HEK293 (cell line): Measurements from ENCODE around the gene SLC31A1.
"Not testable (repeated sequence)": the region's sequence is repeated elsewhere in the genome, so short reads cannot be mapped to it uniquely, and the experiment has no call there.

ENCODE experiments used
- CTCF ChIA-PET: fragments of 350-600 bp; formaldehyde crosslinking; extraction: SDS; loops from one replicate; lab custom pipeline; 2021; ENCODE audit warnings: antibody characterized with exemption; lab: Yijun Ruan, JAX
- POLR2A ChIA-PET: fragments of 300-600 bp; formaldehyde crosslinking; extraction: SDS; loops from one replicate; lab custom pipeline; 2020; ENCODE audit warnings: antibody characterized with exemption, inconsistent platforms; lab: Yijun Ruan, JAX
- H3K27ac ChIP-seq: fragments of 200-500 bp; sonication (Bioruptor generic); 2 replicates; pipeline ENCODE4 v1.5.1; 2014; ENCODE audit warnings: low read depth, low read length, control low read depth, inconsistent platforms; ENCODE audit errors: extremely low read depth
- H3K36me3 ChIP-seq, 2 experiments: fragments of 200-500 bp in 1 of 2; sonication (Bioruptor generic) in 1 of 2; 1 replicate in 1 of 2; 2 replicates in 1 of 2; pipeline ENCODE4 v1.5.1; 2014 to 2017; ENCODE audit warnings: inconsistent platforms in 2 of 2, low read length in 2 of 2; ENCODE audit not compliant: control insufficient read depth in 2 of 2, insufficient read depth in 1 of 2
- H3K4me1 ChIP-seq: fragments of 200-500 bp; sonication (Bioruptor generic); 2 replicates; pipeline ENCODE4 v1.5.1; 2014; ENCODE audit warnings: mild to moderate bottlenecking, low read length, inconsistent platforms; ENCODE audit not compliant: control insufficient read depth, insufficient read depth
- H3K4me3 ChIP-seq: 2 replicates; pipeline ENCODE4 v1.5.1; 2011; ENCODE audit warnings: low read depth, mild to moderate bottlenecking, control low read depth, low read length, moderate library complexity
- H3K9me3 ChIP-seq: fragments of 200-500 bp; sonication (Bioruptor generic); 2 replicates; pipeline ENCODE4 v1.5.1; 2014; ENCODE audit warnings: low read depth, low read length, inconsistent platforms; ENCODE audit not compliant: control insufficient read depth, insufficient read depth
- MEIS1 ChIP-seq: sonication (generic); formaldehyde crosslinking; IDR thresholded peaks from 2 replicates; pipeline ENCODE4 v1.8.1; 2022; ENCODE audit warnings: missing genetic modification reagents, mild to moderate bottlenecking, borderline replicate concordance
- MZF1 ChIP-seq: fragments of 450-650 bp; formaldehyde crosslinking; IDR thresholded peaks from 2 replicates; pipeline ENCODE4 v1.5.1; 2017; ENCODE audit warnings: missing biosample characterization, missing genetic modification characterization, borderline replicate concordance
- SP7 ChIP-seq: fragments of 450-650 bp; formaldehyde crosslinking; IDR thresholded peaks from 2 replicates; pipeline ENCODE4 v1.5.1; 2016; ENCODE audit warnings: missing biosample characterization, missing genetic modification characterization
- ZBTB1 ChIP-seq: fragments of 450-650 bp; formaldehyde crosslinking; IDR thresholded peaks from 2 replicates; pipeline ENCODE4 v1.5.1; 2016; ENCODE audit warnings: missing biosample characterization, missing genetic modification characterization
- ZNF138 ChIP-seq: fragments of 450-650 bp; formaldehyde crosslinking; IDR thresholded peaks from 2 replicates; pipeline ENCODE4 v1.5.1; 2016; ENCODE audit warnings: missing biosample characterization, missing genetic modification characterization, borderline replicate concordance
- ZNF157 ChIP-seq: fragments of 450-650 bp; formaldehyde crosslinking; IDR thresholded peaks from 2 replicates; pipeline ENCODE4 v1.5.1; 2016; ENCODE audit warnings: missing biosample characterization, missing genetic modification characterization
- ZNF202 ChIP-seq: fragments of 450-650 bp; formaldehyde crosslinking; IDR thresholded peaks from 2 replicates; pipeline ENCODE4 v1.5.1; 2016; ENCODE audit warnings: missing biosample characterization, missing genetic modification characterization, borderline replicate concordance
- ZNF214 ChIP-seq: fragments of 450-650 bp; formaldehyde crosslinking; IDR thresholded peaks from 2 replicates; pipeline ENCODE4 v1.5.1; 2017; ENCODE audit warnings: missing biosample characterization, mild to moderate bottlenecking, missing genetic modification characterization, borderline replicate concordance
- ZNF37A ChIP-seq: fragments of 450-650 bp; IDR thresholded peaks from 2 replicates; pipeline ENCODE4 v1.5.1; 2018; ENCODE audit warnings: missing biosample characterization, missing genetic modification characterization
- ZNF530 ChIP-seq: fragments of 450-650 bp; formaldehyde crosslinking; IDR thresholded peaks from 2 replicates; pipeline ENCODE4 v1.5.1; 2016; ENCODE audit warnings: low read depth, missing biosample characterization, missing genetic modification characterization
- ZNF624 ChIP-seq: fragments of 450-650 bp; formaldehyde crosslinking; IDR thresholded peaks from 2 replicates; pipeline ENCODE4 v1.5.1; 2017; ENCODE audit warnings: missing biosample characterization, missing genetic modification characterization
- ZNF626 ChIP-seq: fragments of 450-650 bp; sonication (Bioruptor Pico); formaldehyde crosslinking; IDR thresholded peaks from 2 replicates; pipeline ENCODE4 v1.5.1; 2018; ENCODE audit warnings: missing biosample characterization, missing genetic modification characterization, inconsistent platforms
- ZNF658 ChIP-seq: fragments of 450-650 bp; formaldehyde crosslinking; IDR thresholded peaks from 2 replicates; pipeline ENCODE4; 2016; ENCODE audit warnings: missing biosample characterization, missing genetic modification characterization
- ZNF768 ChIP-seq: fragments of 450-650 bp; formaldehyde crosslinking; IDR thresholded peaks from 2 replicates; pipeline ENCODE4 v1.5.1; 2018; ENCODE audit warnings: missing biosample characterization, mild to moderate bottlenecking, missing genetic modification characterization
- ZNF776 ChIP-seq: fragments of 450-650 bp; formaldehyde crosslinking; IDR thresholded peaks from 2 replicates; pipeline ENCODE4 v1.5.0; 2017; ENCODE audit warnings: missing biosample characterization, missing genetic modification characterization, borderline replicate concordance
- ZNF830 ChIP-seq: fragments of 450-650 bp; IDR thresholded peaks from 2 replicates; pipeline ENCODE4 v1.5.0; 2018; ENCODE audit warnings: missing biosample characterization, missing genetic modification characterization, low read depth, mild to moderate bottlenecking, moderate library complexity
- ZSCAN16 ChIP-seq: fragments of 450-650 bp; formaldehyde crosslinking; IDR thresholded peaks from 2 replicates; pipeline ENCODE4 v1.5.1; 2016; ENCODE audit warnings: missing biosample characterization, missing genetic modification characterization
- TF ChIP-seq, protein P1 (sequence below): fragments of 450-650 bp; formaldehyde crosslinking; IDR thresholded peaks from 2 replicates; pipeline ENCODE4 v1.5.1; 2016; ENCODE audit warnings: missing biosample characterization, missing genetic modification characterization
- TF ChIP-seq, protein P2 (sequence below): fragments of 450-650 bp; formaldehyde crosslinking; IDR thresholded peaks from 2 replicates; pipeline ENCODE4 v1.5.1; 2017; ENCODE audit warnings: missing biosample characterization, missing genetic modification characterization
- TF ChIP-seq, protein P3 (sequence below): fragments of 450-650 bp; formaldehyde crosslinking; IDR thresholded peaks from 2 replicates; pipeline ENCODE4 v1.5.1; 2016; ENCODE audit warnings: missing biosample characterization, missing genetic modification characterization

The SLC31A1 gene

DNA sequence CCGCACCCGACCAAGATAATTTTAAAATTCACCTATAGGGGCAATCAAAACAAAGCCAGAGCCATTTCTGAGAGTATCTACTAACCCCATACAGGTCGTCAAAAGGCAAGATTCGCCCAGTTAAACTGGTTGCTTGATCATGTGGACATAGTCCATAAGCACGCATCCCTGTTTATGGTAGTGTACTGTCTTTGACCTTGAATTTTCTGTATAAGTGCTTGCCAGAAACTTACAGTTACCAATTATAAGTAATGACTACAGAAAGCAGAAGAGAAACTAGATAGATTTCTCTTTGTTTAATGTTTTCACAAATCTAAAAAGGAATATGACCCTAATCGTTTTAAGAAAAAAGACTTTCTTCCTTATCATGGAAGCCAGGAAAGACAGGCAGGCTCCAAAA is 25.6 kb downstream of the SLC31A1 start (continued):
- TF ChIP-seq MZF1 (tag by site-specific recombination) (no peak), ZSCAN16 (tag by site-specific recombination) (no peak), ZNF138 (tag by site-specific recombination) (no peak), ZNF624 (tag by site-specific recombination) (no peak), ZNF530 (tag by site-specific recombination) (no peak), MEIS1 (CRISPR knock-in tag) (no peak), ZNF214 (no peak), SP7 (no peak)
- TF ChIP-seq, protein P1, sequence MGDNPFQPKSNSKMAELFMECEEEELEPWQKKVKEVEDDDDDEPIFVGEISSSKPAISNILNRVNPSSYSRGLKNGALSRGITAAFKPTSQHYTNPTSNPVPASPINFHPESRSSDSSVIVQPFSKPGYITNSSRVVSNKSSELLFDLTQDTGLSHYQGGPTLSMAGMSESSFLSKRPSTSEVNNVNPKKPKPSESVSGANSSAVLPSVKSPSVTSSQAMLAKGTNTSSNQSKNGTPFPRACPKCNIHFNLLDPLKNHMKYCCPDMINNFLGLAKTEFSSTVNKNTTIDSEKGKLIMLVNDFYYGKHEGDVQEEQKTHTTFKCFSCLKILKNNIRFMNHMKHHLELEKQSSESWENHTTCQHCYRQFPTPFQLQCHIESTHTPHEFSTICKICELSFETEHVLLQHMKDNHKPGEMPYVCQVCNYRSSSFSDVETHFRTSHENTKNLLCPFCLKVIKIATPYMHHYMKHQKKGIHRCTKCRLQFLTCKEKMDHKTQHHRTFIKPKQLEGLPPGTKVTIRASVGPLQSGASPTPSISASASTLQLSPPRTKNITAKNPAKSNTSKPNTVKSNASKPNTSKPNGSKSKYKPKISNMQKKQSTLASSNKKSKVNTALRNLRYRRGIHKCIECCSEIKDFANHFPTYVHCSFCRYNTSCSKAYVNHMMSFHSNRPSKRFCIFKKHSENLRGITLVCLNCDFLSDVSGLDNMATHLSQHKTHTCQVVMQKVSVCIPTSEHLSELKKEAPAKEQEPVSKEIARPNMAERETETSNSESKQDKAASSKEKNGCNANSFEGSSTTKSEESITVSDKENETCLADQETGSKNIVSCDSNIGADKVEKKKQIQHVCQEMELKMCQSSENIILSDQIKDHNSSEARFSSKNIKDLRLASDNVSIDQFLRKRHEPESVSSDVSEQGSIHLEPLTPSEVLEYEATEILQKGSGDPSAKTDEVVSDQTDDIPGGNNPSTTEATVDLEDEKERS: no peak
- TF ChIP-seq, protein P2, sequence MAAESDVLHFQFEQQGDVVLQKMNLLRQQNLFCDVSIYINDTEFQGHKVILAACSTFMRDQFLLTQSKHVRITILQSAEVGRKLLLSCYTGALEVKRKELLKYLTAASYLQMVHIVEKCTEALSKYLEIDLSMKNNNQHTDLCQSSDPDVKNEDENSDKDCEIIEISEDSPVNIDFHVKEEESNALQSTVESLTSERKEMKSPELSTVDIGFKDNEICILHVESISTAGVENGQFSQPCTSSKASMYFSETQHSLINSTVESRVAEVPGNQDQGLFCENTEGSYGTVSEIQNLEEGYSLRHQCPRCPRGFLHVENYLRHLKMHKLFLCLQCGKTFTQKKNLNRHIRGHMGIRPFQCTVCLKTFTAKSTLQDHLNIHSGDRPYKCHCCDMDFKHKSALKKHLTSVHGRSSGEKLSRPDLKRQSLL: no peak
- TF ChIP-seq, protein P3, sequence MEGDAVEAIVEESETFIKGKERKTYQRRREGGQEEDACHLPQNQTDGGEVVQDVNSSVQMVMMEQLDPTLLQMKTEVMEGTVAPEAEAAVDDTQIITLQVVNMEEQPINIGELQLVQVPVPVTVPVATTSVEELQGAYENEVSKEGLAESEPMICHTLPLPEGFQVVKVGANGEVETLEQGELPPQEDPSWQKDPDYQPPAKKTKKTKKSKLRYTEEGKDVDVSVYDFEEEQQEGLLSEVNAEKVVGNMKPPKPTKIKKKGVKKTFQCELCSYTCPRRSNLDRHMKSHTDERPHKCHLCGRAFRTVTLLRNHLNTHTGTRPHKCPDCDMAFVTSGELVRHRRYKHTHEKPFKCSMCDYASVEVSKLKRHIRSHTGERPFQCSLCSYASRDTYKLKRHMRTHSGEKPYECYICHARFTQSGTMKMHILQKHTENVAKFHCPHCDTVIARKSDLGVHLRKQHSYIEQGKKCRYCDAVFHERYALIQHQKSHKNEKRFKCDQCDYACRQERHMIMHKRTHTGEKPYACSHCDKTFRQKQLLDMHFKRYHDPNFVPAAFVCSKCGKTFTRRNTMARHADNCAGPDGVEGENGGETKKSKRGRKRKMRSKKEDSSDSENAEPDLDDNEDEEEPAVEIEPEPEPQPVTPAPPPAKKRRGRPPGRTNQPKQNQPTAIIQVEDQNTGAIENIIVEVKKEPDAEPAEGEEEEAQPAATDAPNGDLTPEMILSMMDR: no peak

DNA sequence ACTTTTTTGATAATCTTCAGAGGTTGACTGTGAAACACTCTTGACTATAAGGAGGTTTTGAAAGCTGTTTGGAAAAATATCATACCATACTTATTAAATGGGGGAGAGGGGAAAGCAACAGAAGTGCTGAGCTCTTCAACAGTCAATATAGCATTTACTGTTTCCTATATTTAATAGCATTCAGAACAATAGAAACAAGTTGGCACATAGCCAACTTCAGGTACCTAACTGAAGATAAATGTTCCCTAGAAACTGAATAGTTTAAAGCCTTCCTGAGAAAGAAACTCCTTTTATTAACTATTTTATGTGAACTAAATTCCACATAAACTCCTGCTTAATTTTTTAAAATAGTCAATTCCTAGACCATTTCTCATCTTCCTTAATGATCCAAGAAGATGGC is 26.3 kb downstream of the SLC31A1 start:
- no peaks in the 10 kb centered on the region for H3K36me3 ChIP-seq
- ChIA-PET POLR2A (no interaction called here), CTCF (interaction anchor here (0.7 kb wide), 1 partner anchor 277 kb away, joined by 3 read pairs; no protein-coding TSS in a partner anchor)
- TF ChIP-seq ZNF214 (no peak), ZBTB1 (tag by site-specific recombination) (no peak), ZNF157 (tag by site-specific recombination) (no peak), ZNF626 (tag by site-specific recombination) (no peak), ZNF658 (tag by site-specific recombination) (no peak), ZNF776 (tag by site-specific recombination) (no peak), ZNF830 (tag by site-specific recombination) (peak; percentile 59), ZNF202 (no peak), ZNF768 (no peak), ZNF37A (tag by site-specific recombination) (0 out of 2 replicates have a peak, but pooled peaks have one; percentile 24)
- peaks cover 6% of the 10 kb centered on the region; the same call in 1 of the 2 replicates for H3K4me1 ChIP-seq
- H3K9me3 ChIP-seq: no peaks in the 10 kb centered on the region
- no peak overlapping the region for H3K4me3 ChIP-seq
- no peak overlapping the region for H3K27ac ChIP-seq

DNA sequence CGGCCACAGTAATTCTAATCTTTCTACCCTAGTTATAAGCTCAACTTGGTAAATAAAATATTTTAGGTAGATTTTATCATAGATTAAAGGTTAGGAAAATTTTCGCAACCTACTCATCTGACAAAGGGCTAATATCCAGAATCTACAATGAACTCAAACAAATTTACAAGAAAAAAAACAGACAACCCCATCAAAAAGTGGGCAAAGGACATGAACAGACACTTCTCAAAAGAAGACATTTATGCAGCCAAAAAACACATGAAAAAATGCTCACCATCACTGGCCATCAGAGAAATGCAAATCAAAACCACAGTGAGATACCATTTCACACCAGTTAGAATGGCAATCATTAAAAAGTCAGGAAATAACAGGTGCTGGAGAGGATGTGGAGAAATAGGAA is 28.3 kb downstream of the SLC31A1 start:
- H3K4me3 ChIP-seq, H3K4me1 ChIP-seq, H3K9me3 ChIP-seq, H3K27ac ChIP-seq, POLR2A ChIA-PET, H3K36me3 ChIP-seq, CTCF ChIA-PET: not testable (repeated sequence)
